Measurements from ENCODE around the gene PRIM2.
A peak's percentile ranks its signal among the peaks of the same experiment; 100 is the strongest.
"Not testable (repeated sequence)": the region's sequence is repeated elsewhere in the genome, so short reads cannot be mapped to it uniquely, and the experiment has no call there.

PRIM2 gene

DNA sequence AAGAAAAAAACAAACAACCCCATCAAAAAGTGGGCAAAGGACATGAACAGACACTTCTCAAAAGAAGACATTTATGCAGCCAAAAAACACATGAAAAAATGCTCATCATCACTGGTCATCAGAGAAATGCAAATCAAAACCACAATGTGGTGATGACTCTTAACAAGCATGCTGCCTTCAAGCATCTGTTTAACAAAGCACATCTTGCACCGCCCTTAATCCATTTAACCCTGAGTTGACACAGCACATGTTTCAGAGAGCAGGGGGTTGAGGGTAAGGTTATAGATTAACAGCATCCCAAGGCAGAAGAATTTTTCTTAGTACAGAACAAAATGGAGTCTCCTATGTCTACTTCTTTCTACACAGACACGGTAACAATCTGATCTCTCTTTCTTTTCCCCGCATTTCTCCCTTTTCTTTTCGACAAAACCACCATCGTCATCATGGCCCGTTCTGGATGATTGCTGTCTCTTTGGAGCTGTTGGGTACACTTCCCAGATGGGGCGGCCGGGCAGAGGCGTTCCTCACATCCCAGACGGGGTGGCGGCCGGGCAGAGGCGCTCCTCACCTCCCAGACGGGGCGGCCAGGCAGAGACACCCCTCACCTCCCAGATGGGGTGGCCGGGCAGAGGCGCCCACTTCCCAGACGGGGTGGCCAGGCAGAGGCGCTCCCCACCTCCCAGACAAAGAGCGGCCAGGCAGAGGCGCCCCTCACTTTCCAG, 7.2 kb upstream of the PRIM2 start:
- not testable (repeated sequence) for DNase-seq

GRCh38 chr6:57310817-57311157, 6.6 kb upstream of the PRIM2 start:
- no peak for DNase-seq

GRCh38 chr6:57311300-57312003, 6.0 kb upstream of the PRIM2 start:
- DNase-seq, result not testable (repeated sequence)

DNA sequence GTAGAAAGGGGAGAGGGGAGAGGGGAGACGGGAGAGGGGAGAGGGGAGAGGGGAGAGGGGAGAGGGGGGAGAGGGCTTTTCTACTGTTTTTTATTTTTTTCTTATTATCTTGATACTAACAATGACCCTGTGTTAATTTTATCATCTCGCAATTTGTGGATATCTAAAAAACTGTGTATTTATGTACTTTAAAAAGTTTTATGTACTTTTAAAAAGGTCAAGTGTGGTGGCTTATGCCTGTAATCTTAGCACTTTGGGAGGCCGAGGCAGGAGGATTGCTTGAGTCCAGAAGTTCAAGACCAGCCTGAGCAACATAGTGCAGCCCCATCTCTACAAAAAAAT, 5.5 kb upstream of the PRIM2 start:
- no peak for DNase-seq

DNA sequence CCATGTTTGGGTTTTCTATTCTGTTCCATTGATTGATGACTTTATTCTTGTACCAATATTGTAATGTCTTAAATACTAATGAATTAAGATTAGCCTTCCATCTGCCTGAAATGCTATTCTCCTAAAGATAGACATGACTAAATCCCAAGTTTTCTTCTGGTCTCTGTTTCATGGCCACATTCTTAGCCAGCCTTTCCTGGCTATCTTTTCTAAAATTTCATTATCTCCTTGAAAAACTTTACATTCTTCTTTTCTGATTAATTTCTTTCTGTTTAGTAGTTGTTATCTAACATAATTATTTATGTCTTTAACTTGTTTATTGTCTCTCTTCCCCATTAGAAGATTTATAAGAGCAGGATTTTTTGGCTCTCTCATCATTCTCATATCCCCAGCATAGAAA, 4.4 kb upstream of the PRIM2 start:
- DNase-seq, result no peak

DNA sequence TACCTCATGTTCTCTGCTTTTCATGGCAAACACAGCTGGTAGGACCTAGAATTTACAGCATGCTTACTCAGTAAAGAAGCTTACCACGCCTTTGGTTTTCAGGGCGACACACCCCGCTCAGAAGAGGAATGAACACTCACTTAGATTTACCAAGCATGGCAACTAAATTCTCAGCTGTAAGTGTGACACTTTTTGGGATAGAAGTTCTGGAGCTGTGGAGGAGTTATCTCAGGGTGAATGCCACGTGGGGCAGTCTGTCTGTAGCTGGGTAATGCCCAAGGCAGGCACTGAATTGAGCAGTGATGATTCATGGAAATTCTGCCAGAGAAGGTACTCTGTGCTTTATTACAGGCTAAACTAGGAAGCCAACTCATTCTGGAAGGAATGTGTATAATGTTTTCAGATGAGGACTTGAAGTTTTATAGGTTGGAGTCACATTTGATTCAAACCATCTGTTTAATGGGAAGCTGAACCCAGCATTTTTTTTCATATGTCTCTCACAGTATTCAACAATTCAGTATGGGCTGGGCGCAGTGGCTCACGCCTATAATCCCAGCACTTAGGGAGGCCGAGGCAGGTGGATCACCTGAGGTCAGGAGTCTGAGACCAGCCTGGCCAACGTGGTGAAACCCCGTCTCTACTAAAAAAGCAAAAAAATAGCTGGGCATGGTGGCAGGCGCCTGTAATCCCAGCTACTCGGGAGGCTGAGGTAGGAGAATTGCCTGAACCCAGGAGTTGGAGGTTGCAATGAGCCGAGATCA, 3.5 kb upstream of the PRIM2 start:
- DNase-seq, result peak; percentile 98

DNA sequence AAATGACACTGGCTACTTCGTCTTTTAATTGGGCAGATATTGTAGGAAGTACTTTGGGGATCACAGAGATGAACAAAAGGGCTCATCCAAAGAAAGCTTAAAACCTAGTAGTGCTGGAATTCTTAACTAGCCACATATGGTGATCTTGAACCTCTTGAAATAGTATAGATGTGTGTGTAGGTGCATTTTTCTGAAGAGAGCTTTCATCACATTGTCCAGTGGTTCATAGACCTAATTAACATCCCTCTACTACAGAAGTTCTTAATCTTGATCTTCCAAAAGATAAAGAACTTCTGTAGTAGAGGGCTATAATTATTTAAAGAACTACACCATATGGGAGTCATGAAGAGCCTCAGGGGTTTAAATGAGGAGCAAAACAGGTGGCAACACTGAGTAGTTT, 2.3 kb upstream of the PRIM2 start:
- DNase-seq, result no peak

DNA sequence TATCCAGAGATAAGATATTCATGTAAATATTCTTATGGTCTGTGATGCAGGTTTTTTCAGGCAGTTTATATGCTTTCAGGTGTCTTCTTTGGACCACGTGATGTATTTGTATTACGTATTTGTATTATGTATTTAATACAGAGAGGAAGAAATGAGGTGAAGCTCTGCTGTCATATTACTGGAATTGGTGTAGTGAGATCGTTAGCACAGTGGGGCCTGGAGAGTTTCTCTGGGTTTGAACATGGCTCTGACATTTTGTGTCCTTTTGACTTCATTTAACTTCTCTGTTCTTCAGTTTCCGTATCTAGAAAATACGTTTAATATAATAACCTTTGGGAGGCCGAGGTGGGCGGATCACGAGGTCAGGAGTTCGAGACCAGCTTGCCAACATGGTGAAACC, 1.6 kb upstream of the PRIM2 start:
- no peak for DNase-seq

GRCh38 chr6:57316581-57317059, 810 bp upstream of the PRIM2 start:
- DNase-seq, result peak; percentile 90

DNA sequence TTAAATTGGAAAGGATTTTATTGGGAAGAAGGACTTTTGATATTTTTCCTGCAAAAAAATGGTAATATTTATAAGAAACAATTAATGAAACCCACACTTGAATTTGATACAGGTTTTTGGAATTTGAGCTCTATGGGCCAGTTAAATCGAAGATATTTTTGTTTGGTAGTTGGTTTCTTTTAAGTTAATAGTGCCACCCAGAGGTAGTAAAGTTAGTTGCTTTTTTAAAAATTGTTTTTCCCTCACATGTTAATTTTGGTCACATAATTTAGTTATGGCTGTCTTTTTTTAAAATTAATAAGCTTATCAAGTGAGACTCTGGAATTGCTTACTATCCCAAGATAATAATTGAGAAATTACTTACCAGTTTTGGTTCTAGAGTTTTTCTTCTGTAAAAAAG, 7.1 kb downstream of the PRIM2 start:
- DNase-seq, result no peak

DNA sequence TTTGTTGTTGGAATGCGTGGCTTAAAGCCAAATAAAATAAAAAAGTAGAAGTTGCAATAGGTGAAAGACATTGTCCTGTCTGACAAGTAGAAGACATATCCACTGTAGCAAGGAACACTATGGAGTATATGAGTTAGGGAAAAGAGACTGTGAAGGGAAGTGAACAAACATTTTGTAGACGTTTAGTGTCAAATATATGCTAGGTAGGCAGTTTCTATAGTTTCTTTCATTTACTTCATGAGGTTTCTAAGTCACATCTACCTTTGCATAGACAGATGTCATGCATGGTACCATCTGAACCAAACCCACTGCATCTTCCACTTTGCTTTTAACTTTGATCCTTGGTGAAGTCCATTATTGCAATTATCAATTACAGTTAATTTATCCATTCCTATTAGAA, 9.9 kb downstream of the PRIM2 start:
- no peak for DNase-seq

- no peak for DNase-seq
These were observed 10.6 kb downstream of the PRIM2 start for GRCh38 chr6:57328074-57328473.

GRCh38 chr6:57329933-57330332, 12.5 kb downstream of the PRIM2 start:
- no peak for DNase-seq

GRCh38 chr6:57342148-57342669, 24.8 kb downstream of the PRIM2 start:
- DNase-seq, result no peak

DNA sequence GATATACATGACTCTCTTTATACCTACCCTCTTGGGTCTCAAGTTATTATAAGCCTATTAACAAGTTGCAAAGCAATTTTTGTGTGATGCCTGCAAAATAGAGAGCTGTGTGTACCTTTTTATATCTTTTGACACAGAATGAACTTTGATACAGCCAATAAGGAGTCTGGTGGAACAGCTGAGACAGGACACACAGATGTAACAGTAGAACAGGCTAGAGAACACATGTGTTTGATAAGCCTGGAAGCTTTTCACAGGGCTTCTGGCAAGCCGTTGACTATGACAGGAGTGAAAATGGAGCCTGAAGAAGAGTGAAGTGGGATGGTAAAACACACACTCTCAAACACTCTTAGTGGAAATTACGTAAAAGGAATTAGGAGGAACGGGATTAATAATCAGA, 25.9 kb downstream of the PRIM2 start:
- DNase-seq, result not testable (repeated sequence)

GRCh38 chr6:57346715-57347114, 29.3 kb downstream of the PRIM2 start:
- not testable (repeated sequence) for DNase-seq

GRCh38 chr6:57347597-57347996, 30.2 kb downstream of the PRIM2 start:
- not testable (repeated sequence) for DNase-seq

GRCh38 chr6:57350443-57350842, 33.0 kb downstream of the PRIM2 start:
- DNase-seq, result not testable (repeated sequence)

DNA sequence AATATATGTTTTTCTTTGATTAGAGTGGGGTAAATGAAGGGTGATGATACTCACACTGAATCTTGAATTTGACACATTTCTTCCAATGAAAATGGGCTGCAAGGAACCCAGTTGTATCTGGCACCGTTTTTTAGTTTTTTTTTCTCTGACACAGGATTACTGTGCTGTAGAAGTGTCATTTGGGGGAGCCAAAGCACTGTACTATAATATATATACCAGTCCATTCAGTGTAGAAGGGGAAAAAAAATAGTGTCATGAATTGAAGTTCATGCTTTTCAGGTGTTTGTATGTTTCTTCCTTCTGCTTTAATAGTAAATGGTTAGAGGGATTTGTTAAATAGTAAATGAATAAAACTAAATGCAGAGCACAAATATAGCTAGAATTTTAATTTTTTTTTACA, 35.2 kb downstream of the PRIM2 start:
- DNase-seq, result not testable (repeated sequence)

DNA sequence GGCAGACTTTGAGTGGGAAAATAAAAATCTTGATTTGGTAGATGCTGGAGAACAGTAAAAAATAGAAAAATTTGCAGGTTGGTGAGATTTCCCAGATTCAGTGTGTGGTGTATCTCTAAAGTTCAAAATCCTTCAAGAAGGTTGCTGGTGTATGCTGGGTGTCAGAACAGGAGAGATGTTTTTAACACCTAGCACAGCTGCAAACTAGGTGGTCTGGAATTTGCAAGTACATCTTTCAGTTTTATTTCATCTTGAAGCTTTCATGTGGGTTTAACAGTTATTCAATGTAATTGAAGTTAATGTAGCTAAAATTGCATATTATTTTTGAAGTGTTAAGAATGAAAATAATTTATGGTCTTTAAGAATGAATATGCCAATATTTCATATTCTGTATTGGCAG, 40.9 kb downstream of the PRIM2 start:
- not testable (repeated sequence) for DNase-seq

DNA sequence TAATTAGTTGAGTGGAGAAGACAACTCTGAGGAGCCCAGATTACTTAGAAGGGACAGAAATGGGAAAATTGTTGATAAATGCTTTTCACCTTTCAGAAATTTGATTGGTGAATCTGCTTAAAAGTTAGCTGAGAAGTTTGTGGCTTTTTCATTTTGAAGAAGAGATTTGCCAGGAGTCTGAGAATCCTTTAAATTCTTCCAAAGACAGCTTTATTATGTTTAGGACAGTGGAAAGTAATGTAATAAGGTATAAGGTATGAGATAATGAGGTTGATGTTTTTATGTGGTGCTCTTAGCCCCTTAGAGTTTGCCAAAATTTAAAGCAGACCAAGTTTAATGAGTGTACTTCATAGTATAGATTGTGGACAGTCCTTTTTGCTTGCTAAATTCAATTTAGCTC, 42.3 kb downstream of the PRIM2 start:
- DNase-seq, result not testable (repeated sequence)

GRCh38 chr6:57362340-57362739, 44.9 kb downstream of the PRIM2 start:
- not testable (repeated sequence) for DNase-seq

DNA sequence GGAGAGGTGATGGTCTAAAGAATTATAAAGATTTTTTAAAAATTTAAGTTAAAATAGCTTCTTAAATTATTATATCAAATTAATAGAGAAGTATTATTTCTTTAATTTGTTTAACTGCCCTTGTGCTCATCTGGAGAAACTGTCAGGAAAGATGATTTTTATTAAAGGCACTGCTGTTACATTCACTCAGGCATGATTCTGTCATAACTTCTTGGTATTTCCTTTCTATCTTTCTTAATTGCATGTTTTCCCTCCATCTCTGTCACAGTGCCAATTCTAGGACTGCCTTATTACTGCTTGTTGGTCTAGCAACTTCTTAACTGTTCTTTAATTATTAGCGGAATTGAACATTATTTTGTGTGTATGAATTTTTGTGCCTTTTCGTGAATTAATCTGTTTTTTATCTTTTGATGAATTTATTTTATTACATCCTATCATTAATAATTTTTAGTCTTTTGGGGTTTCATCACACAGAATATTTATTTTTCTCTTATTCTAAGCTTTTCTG, 47.7 kb downstream of the PRIM2 start:
- not testable (repeated sequence) for DNase-seq
